H1 (cell line): Measurements from ENCODE around the gene DPP4. TPM values are rescaled to one million over a fixed set of nuclear protein-coding genes. Genes with fewer than 3 reads are reported as not detected.

Source experiments
- CTCF ChIA-PET: fragments of 300-600 bp; sonication (Branson Sonifier 250); formaldehyde crosslinking; loops from one replicate; lab custom pipeline; 2021; ENCODE audit not compliant: partially characterized antibody; lab: Charles Lee
- POLR2A ChIA-PET: fragments of 300-600 bp; sonication (Branson Sonifier 250); formaldehyde crosslinking; loops from one replicate; lab custom pipeline; 2021; ENCODE audit warnings: inconsistent platforms; ENCODE audit not compliant: partially characterized antibody; lab: Charles Lee
- DNase-seq, 2 experiments: peaks; one replicate each; pipeline versions ENCODE4 v3.0.0 to v3.0.0-alpha.2; 2010 to 2022; ENCODE audit warnings: low spot score in 2 of 2, low read depth in 1 of 2, mixed read lengths in 1 of 2
- FAIRE-seq: peaks from 2 replicates; lab custom pipeline; 2011; peaks lifted over from hg19 to GRCh38; lab: Jason Lieb, UNC
- H2AFZ ChIP-seq: 2 replicates; pipeline ENCODE4 v1.8.1; 2012; ENCODE audit warnings: low read length, inconsistent platforms
- H2AK5ac ChIP-seq: 2 replicates; pipeline ENCODE4 v1.6.1; 2013; ENCODE audit warnings: low read depth, low read length
- H2BK120ac ChIP-seq: replicated peaks from 2 replicates; pipeline ENCODE3; 2013; ENCODE audit warnings: low read depth, low read length, inconsistent platforms
- H2BK12ac ChIP-seq: 2 replicates; pipeline ENCODE4 v1.6.1; 2013; ENCODE audit warnings: low read depth, low read length
- H2BK15ac ChIP-seq: 2 replicates; pipeline ENCODE4 v1.6.1; 2013; ENCODE audit warnings: low read length
- H2BK20ac ChIP-seq: 2 replicates; pipeline ENCODE4 v1.6.1; 2013; ENCODE audit warnings: low read length
- H2BK5ac ChIP-seq: 2 replicates; pipeline ENCODE4 v1.6.1; 2013; ENCODE audit warnings: low read depth, low read length
- H3K14ac ChIP-seq: 2 replicates; pipeline ENCODE4 v1.6.1; 2013; ENCODE audit warnings: inconsistent platforms; ENCODE audit not compliant: insufficient read length
- H3K18ac ChIP-seq: 2 replicates; pipeline ENCODE4 v1.6.1; 2013; ENCODE audit warnings: low read length; ENCODE audit errors: extremely low read depth
- H3K23ac ChIP-seq: 2 replicates; pipeline ENCODE4 v1.6.1; 2013; ENCODE audit warnings: inconsistent platforms; ENCODE audit not compliant: insufficient read length
- H3K23me2 ChIP-seq: 2 replicates; pipeline ENCODE4 v1.6.1; 2013; ENCODE audit warnings: low read depth, low read length
- H3K27ac ChIP-seq: 2 replicates; pipeline ENCODE4 v1.6.1; 2011; ENCODE audit warnings: low read depth, low read length, inconsistent platforms
- H3K27me3 ChIP-seq, 4 experiments: replicated peaks in 1 of 4; 1 replicate in 1 of 4; 2 replicates in 3 of 4; pipeline versions ENCODE4 v1.6.1 to v1.8.1; 2011 to 2013; ENCODE audit warnings: low read length in 3 of 4, mild to moderate bottlenecking in 3 of 4, inconsistent platforms in 2 of 4, mixed read lengths in 2 of 4, moderate library complexity in 1 of 4; ENCODE audit not compliant: control insufficient read depth in 3 of 4, insufficient read depth in 3 of 4; ENCODE audit errors: extremely low read depth in 1 of 4
- H3K36me3 ChIP-seq, 4 experiments: 2 replicates each; pipeline versions ENCODE4 v1.6.1 to v1.8.1; 2011 to 2013; ENCODE audit warnings: mild to moderate bottlenecking in 4 of 4, low read length in 3 of 4, moderate library complexity in 2 of 4, control low read depth in 1 of 4, inconsistent platforms in 1 of 4; ENCODE audit not compliant: insufficient read depth in 4 of 4, control insufficient read depth in 2 of 4
- H3K4ac ChIP-seq: replicated peaks from 2 replicates; pipeline ENCODE3; 2013; ENCODE audit warnings: low read length, low read depth, mixed read lengths, inconsistent platforms; ENCODE audit not compliant: insufficient read length
- H3K4me1 ChIP-seq, 4 experiments: replicated peaks in 1 of 4; 1 replicate in 1 of 4; 2 replicates in 3 of 4; pipeline versions ENCODE4 v1.6.1 to v1.8.1; 2011 to 2013; ENCODE audit warnings: low read length in 3 of 4, inconsistent platforms in 2 of 4, mixed read lengths in 1 of 4; ENCODE audit not compliant: insufficient read depth in 4 of 4, control insufficient read depth in 3 of 4
- H3K4me2 ChIP-seq, 2 experiments: 2 replicates each; pipeline versions ENCODE4 v1.6.1 to v1.8.1; 2011 to 2013; ENCODE audit warnings: low read depth in 2 of 2, low read length in 2 of 2, control low read depth in 1 of 2, inconsistent platforms in 1 of 2, mild to moderate bottlenecking in 1 of 2; ENCODE audit not compliant: insufficient read depth in 1 of 2
- H3K4me3 ChIP-seq, 4 experiments: fragments of 200-600, 300-600 bp in 1 of 4; sonication (generic), shearing (Covaris generic), sonication (Bioruptor Twin) in 1 of 4; 2 replicates each; pipeline versions ENCODE4 v1.5.1 to v1.8.1; 2011 to 2016; ENCODE audit warnings: low read length in 4 of 4, low read depth in 3 of 4, control low read depth in 2 of 4, inconsistent platforms in 2 of 4, mild to moderate bottlenecking in 2 of 4, mixed read lengths in 1 of 4, moderate library complexity in 1 of 4; ENCODE audit not compliant: insufficient read depth in 2 of 4; ENCODE audit errors: extremely low read depth in 1 of 4
- H3K56ac ChIP-seq: replicated peaks from 2 replicates; pipeline ENCODE3; 2013; ENCODE audit warnings: low read depth, mild to moderate bottlenecking, mixed read lengths, low read length, inconsistent platforms; ENCODE audit not compliant: insufficient read length
- H3K79me1 ChIP-seq: 2 replicates; pipeline ENCODE4 v1.6.1; 2013; ENCODE audit warnings: low read depth, low read length, control low read depth
- H3K79me2 ChIP-seq, 2 experiments: 2 replicates each; pipeline versions ENCODE4 v1.6.1 to v1.8.1; 2012 to 2013; ENCODE audit warnings: low read length in 2 of 2, mild to moderate bottlenecking in 2 of 2, inconsistent platforms in 1 of 2; ENCODE audit not compliant: insufficient read depth in 2 of 2, control insufficient read depth in 1 of 2
- H3K9ac ChIP-seq, 4 experiments: replicated peaks in 1 of 4; 1 replicate in 1 of 4; 2 replicates in 3 of 4; pipeline versions ENCODE4 v1.6.1 to v1.8.1; 2011 to 2013; ENCODE audit warnings: low read depth in 3 of 4, low read length in 3 of 4, control low read depth in 2 of 4, mild to moderate bottlenecking in 2 of 4, moderate library complexity in 2 of 4, inconsistent platforms in 1 of 4; ENCODE audit errors: extremely low read depth in 1 of 4
- H3K9me3 ChIP-seq, 2 experiments: 2 replicates each; pipeline versions ENCODE4 v1.6.1 to v1.8.1; 2012 to 2013; ENCODE audit warnings: mild to moderate bottlenecking in 2 of 2, moderate library complexity in 2 of 2, control low read depth in 1 of 2, inconsistent platforms in 1 of 2, low read depth in 1 of 2, low read length in 1 of 2, mixed read lengths in 1 of 2; ENCODE audit not compliant: insufficient read depth in 2 of 2
- H4K20me1 ChIP-seq, 2 experiments: replicated peaks in 1 of 2; 2 replicates each; pipeline versions ENCODE3 to v1.8.1; 2011 to 2013; ENCODE audit warnings: inconsistent platforms in 2 of 2, low read length in 2 of 2, mild to moderate bottlenecking in 1 of 2; ENCODE audit not compliant: insufficient read depth in 2 of 2, control insufficient read depth in 1 of 2
- H4K5ac ChIP-seq: 2 replicates; pipeline ENCODE4 v1.6.1; 2013; ENCODE audit warnings: low read length, low read depth, mixed read lengths, inconsistent platforms; ENCODE audit not compliant: insufficient read length
- H4K8ac ChIP-seq: 2 replicates; pipeline ENCODE4 v1.8.0; 2013; ENCODE audit warnings: mild to moderate bottlenecking, moderate library complexity, low read length, inconsistent platforms; ENCODE audit not compliant: insufficient read depth; ENCODE audit errors: extremely low read depth
- H4K91ac ChIP-seq: replicated peaks from 2 replicates; pipeline ENCODE3; 2013; ENCODE audit warnings: low read length, mixed read lengths, inconsistent platforms; ENCODE audit not compliant: insufficient read length
- BACH1 ChIP-seq: IDR thresholded peaks from 2 replicates; pipeline ENCODE4 v1.6.1; 2012; ENCODE audit warnings: low read length, improper control_type of control experiment
- CEBPB ChIP-seq: IDR thresholded peaks from 2 replicates; pipeline ENCODE4 v1.6.1; 2012; ENCODE audit warnings: low read depth, low read length
- E2F6 ChIP-seq: IDR thresholded peaks from 2 replicates; pipeline ENCODE4 v1.6.1; 2012; ENCODE audit warnings: inconsistent platforms
- EZH2 ChIP-seq: fragments of 200-600 bp; sonication (generic); IDR thresholded peaks from 2 replicates; pipeline ENCODE4 v1.7.1; 2012; ENCODE audit warnings: low read depth, mild to moderate bottlenecking, moderate library complexity, low read length, inconsistent platforms; ENCODE audit not compliant: severe bottlenecking
- GABPA ChIP-seq: IDR thresholded peaks from 2 replicates; pipeline ENCODE4 v1.6.1; 2011; ENCODE audit warnings: mild to moderate bottlenecking, low read length, moderate library complexity, borderline replicate concordance; ENCODE audit not compliant: insufficient read depth
- GTF2F1 ChIP-seq: IDR thresholded peaks from 2 replicates; pipeline ENCODE4 v1.6.1; 2012; ENCODE audit warnings: low read depth, low read length, improper control_type of control experiment, borderline replicate concordance
- KDM4A ChIP-seq: IDR thresholded peaks from one replicate; pipeline ENCODE4 v1.7.1; 2012; ENCODE audit warnings: low read depth, mild to moderate bottlenecking, moderate library complexity, low read length, inconsistent platforms; ENCODE audit not compliant: severe bottlenecking
- KDM5A ChIP-seq: fragments of 200-600 bp; IDR thresholded peaks from 2 replicates; pipeline ENCODE4 v1.7.1; 2012; ENCODE audit warnings: mild to moderate bottlenecking, low read length, inconsistent platforms, mixed read lengths
- NANOG ChIP-seq: IDR thresholded peaks from 2 replicates; pipeline ENCODE4 v1.6.1; 2011; ENCODE audit warnings: low read length, low read depth, mild to moderate bottlenecking, inconsistent platforms; ENCODE audit not compliant: insufficient read depth, poor library complexity, severe bottlenecking
- RAD21 ChIP-seq, 2 experiments: IDR thresholded peaks in 1 of 2; conservative IDR thresholded peaks in 1 of 2; 2 replicates each; pipeline ENCODE4 v1.6.1; 2011; ENCODE audit warnings: low read depth in 2 of 2, low read length in 2 of 2, improper control_type of control experiment in 1 of 2, inconsistent platforms in 1 of 2, mild to moderate bottlenecking in 1 of 2, moderate library complexity in 1 of 2
- SP2 ChIP-seq: IDR thresholded peaks from 2 replicates; pipeline ENCODE4 v1.6.1; 2012; ENCODE audit warnings: mild to moderate bottlenecking, low read length, inconsistent platforms
- SRF ChIP-seq: IDR thresholded peaks from 2 replicates; pipeline ENCODE4 v1.6.1; 2011; ENCODE audit warnings: mild to moderate bottlenecking, low read depth, low read length, moderate library complexity
- TCF12 ChIP-seq: IDR thresholded peaks from 2 replicates; pipeline ENCODE4 v1.6.1; 2011; ENCODE audit warnings: low read depth, mild to moderate bottlenecking, low read length
- ZNF274 ChIP-seq: IDR thresholded peaks from 2 replicates; pipeline ENCODE4 v1.7.0; 2012; ENCODE audit warnings: low read length, borderline replicate concordance; ENCODE audit errors: extremely low read depth
- WGBS, 2 experiments: shearing (Covaris generic) in 1 of 2; methylation state at CpG; one replicate each; pipeline versions ENCODE4 v1.1.6 to v1.1.7; 2013 to 2015; ENCODE audit warnings: low lambda C conversion rate in 2 of 2, mixed read lengths in 2 of 2, inconsistent platforms in 1 of 2, low coverage in 1 of 2, missing lambda C conversion rate in 1 of 2; ENCODE audit not compliant: insufficient replicate concordance in 2 of 2, insufficient coverage in 1 of 2, insufficient read length in 1 of 2; ENCODE audit errors: extremely low coverage in 1 of 2, missing lambda C conversion rate in 1 of 2; 5-methylcytosine and 5-hydroxymethylcytosine counted together
- polyA plus RNA-seq, 7 experiments: library from polyadenylated mRNA; depleted of rRNA in 3 of 7; stranded (reverse) in 5 of 7; unstranded in 2 of 7; fragments of >200 nt in 5 of 7; fragments of 200-250 nt in 2 of 7; gene quantifications; 1 replicate in 5 of 7; 2 replicates in 1 of 7; 4 replicates in 1 of 7; pipeline versions ENCODE4 v1.2.1 to v1.2.3, GENCODE V29; 2011 to 2013; ENCODE audit warnings: missing spikeins in 2 of 7, mixed read lengths in 2 of 7
- total RNA-seq: library from RNA; stranded (reverse); fragmentation: NEBNext Ultra II Directional; extraction: Animal tissue kit (Norgen Biotek cat#: 25700); gene quantifications from 2 replicates; pipeline ENCODE4 v1.2.1, GENCODE V29; 2021

The DPP4 gene
- total and polyA plus RNA-seq, 2 of the 8 experiments (the other 6 are each of a cell fraction or from before 2014, with no cell fraction given): 1.3 to 3.1 TPM

GRCh38 chr2:161987311-161987710, 86.7 kb downstream of the DPP4 start:
- Histone ChIP-seq H3K27me3 (no peaks in the 10 kb centered on the region), H3K27ac (no peak overlapping the region), H3K23ac (no peak overlapping the region), H3K79me2 (no peaks in the 10 kb centered on the region), H2BK12ac (no peak overlapping the region), H3K4me3 (no peak overlapping the region), H2BK5ac (no peak overlapping the region), H4K91ac (no peak overlapping the region), H3K4me2 (no peak overlapping the region), H3K36me3 (no peaks in the 10 kb centered on the region), H3K79me1 (no peaks in the 10 kb centered on the region), H4K20me1 (no peaks in the 10 kb centered on the region), H2BK20ac (no peak overlapping the region), H3K23me2 (no peaks in the 10 kb centered on the region), H3K4ac (no peak overlapping the region), H4K8ac (no peak overlapping the region), H2BK15ac (no peak overlapping the region), H3K56ac (no peak overlapping the region), H3K9ac (no peak overlapping the region), H3K4me1 (no peaks in the 10 kb centered on the region), H3K9me3 (no peaks in the 10 kb centered on the region), H3K14ac (no peak overlapping the region), H2BK120ac (no peak overlapping the region), H4K5ac (no peak overlapping the region), H3K18ac (no peak overlapping the region), H2AFZ (no peak overlapping the region), H2AK5ac (no peak overlapping the region)
- ChIA-PET CTCF (interaction anchor here (0.6 to 3.2 kb wide), 13 partner anchors 8 to 779 kb away, joined by 3 to 20 read pairs (median 4); no protein-coding TSS in a partner anchor), POLR2A (no interaction called here)
- FAIRE-seq (no peak), DNase-seq (no peak)
- whole genome bisulfite sequencing, 2 experiments: 91% methylated on average over 2 of the region's 2 CpGs; no CpG with 5 or more reads in 1 of the 2 experiments
- TF ChIP-seq E2F6 (no peak), CEBPB (no peak), KDM5A (no peak), SRF (no peak), KDM4A (no peak), TCF12 (no peak), EZH2 (no peak), RAD21 (IDR thresholded peaks at IDR 0.05 in 1 of 2, conservative IDR thresholded peaks at IDR 0.05 in 1 of 2; ENCODE audit: low read depth in 2 of 2, low read length in 2 of 2) (no peak), BACH1 (no peak), ZNF274 (no peak), GTF2F1 (no peak), GABPA (no peak), NANOG (no peak), SP2 (no peak)
